Measurements from ENCODE around the gene PYCR2. TPM values are rescaled to one million over a fixed set of nuclear protein-coding genes. Genes with fewer than 3 reads are reported as not detected.
"Not testable (repeated sequence)": the region's sequence is repeated elsewhere in the genome, so short reads cannot be mapped to it uniquely, and the experiment has no call there.

PYCR2 gene
- total and polyA plus RNA-seq, 2 donors (not counting 1 experiment from before 2014, with no cell fraction given): 28.6 to 32.4 TPM

- Histone ChIP-seq H3K27me3 (ENCODE audit: control insufficient read depth, insufficient read depth, low read length) (no peaks in the 10 kb centered on the region), H3K4me3 (replicated peaks in 1 of 4; ENCODE audit: control extremely low read depth in 1 of 4, insufficient read depth in 1 of 4, low read depth in 3 of 4, low read length in 4 of 4) (no peak overlapping the region), H3K4me2 (ENCODE audit: extremely low read depth, insufficient read depth, low read length) (no peak overlapping the region), H3K4me1 (ENCODE audit: control insufficient read depth, extremely low read depth, insufficient read depth, low read length) (no peaks in the 10 kb centered on the region), H3K9me3 (ENCODE audit: control insufficient read depth, insufficient read depth, low read depth, low read length) (no peaks in the 10 kb centered on the region), H4K20me1 (ENCODE audit: control insufficient read depth, extremely low read depth, insufficient read depth, low read length) (no peaks in the 10 kb centered on the region), H3K79me2 (ENCODE audit: control insufficient read depth, insufficient read depth, low read length) (no peaks in the 10 kb centered on the region), H3K36me3 (ENCODE audit: control insufficient read depth, insufficient read depth, low read length) (no peaks in the 10 kb centered on the region), H3K9ac (ENCODE audit: insufficient read depth, low read length) (no peak overlapping the region), H3K27ac (ENCODE audit: insufficient read depth, low read length) (no peak overlapping the region), H2AFZ (ENCODE audit: low read length) (no peak overlapping the region)
- DNase-seq (ENCODE audit: low read depth in 2 of 2): no peak
- TF ChIP-seq EZH2 (IDR thresholded peaks at IDR 0.05; ENCODE audit: low read length, missing control alignments) (no peak), CTCF (conservative IDR thresholded peaks at IDR 0.05 in 1 of 2, IDR thresholded peaks at IDR 0.05 in 1 of 2; ENCODE audit: low read depth in 1 of 2, low read length in 2 of 2) (no peak)
Observed at GRCh38 chr1:225937048-225937968, 13.3 kb upstream of the PYCR2 start.

- Histone ChIP-seq H3K36me3 (ENCODE audit: control insufficient read depth, insufficient read depth, low read length) (no peaks in the 10 kb centered on the region), H3K4me3 (replicated peaks in 1 of 4; ENCODE audit: control extremely low read depth in 1 of 4, insufficient read depth in 1 of 4, low read depth in 3 of 4, low read length in 4 of 4) (no peak overlapping the region)
Observed at GRCh38 chr1:225936523-225936922, 12.5 kb upstream of the PYCR2 start.

GRCh38 chr1:225936086-225936485, 12.0 kb upstream of the PYCR2 start:
- not testable (repeated sequence) for H3K36me3 ChIP-seq (ENCODE audit: control insufficient read depth, insufficient read depth, low read length); H3K4me1 ChIP-seq (ENCODE audit: control insufficient read depth, extremely low read depth, insufficient read depth, low read length); H3K27me3 ChIP-seq (ENCODE audit: control insufficient read depth, insufficient read depth, low read length); H3K9ac ChIP-seq (ENCODE audit: insufficient read depth, low read length); H2AFZ ChIP-seq (ENCODE audit: low read length); DNase-seq (ENCODE audit: low read depth in 2 of 2); H3K27ac ChIP-seq (ENCODE audit: insufficient read depth, low read length); H3K79me2 ChIP-seq (ENCODE audit: control insufficient read depth, insufficient read depth, low read length); H3K4me3 ChIP-seq (replicated peaks in 1 of 4; ENCODE audit: control extremely low read depth in 1 of 4, insufficient read depth in 1 of 4, low read depth in 3 of 4, low read length in 4 of 4); H3K9me3 ChIP-seq (ENCODE audit: control insufficient read depth, insufficient read depth, low read depth, low read length); H4K20me1 ChIP-seq (ENCODE audit: control insufficient read depth, extremely low read depth, insufficient read depth, low read length); H3K4me2 ChIP-seq (ENCODE audit: extremely low read depth, insufficient read depth, low read length)

More at GRCh38 chr1:225936523-225936922, 12.5 kb upstream of the PYCR2 start:
- no peaks in the 10 kb centered on the region for H4K20me1 ChIP-seq (ENCODE audit: control insufficient read depth, extremely low read depth, insufficient read depth, low read length)
- H3K9me3 ChIP-seq (ENCODE audit: control insufficient read depth, insufficient read depth, low read depth, low read length): no peaks in the 10 kb centered on the region
- H3K27ac ChIP-seq (ENCODE audit: insufficient read depth, low read length): no peak overlapping the region
- DNase-seq (ENCODE audit: low read depth in 2 of 2): no peak
- no peaks in the 10 kb centered on the region for H3K79me2 ChIP-seq (ENCODE audit: control insufficient read depth, insufficient read depth, low read length)
- H3K4me1 ChIP-seq (ENCODE audit: control insufficient read depth, extremely low read depth, insufficient read depth, low read length): no peaks in the 10 kb centered on the region
- H2AFZ ChIP-seq (ENCODE audit: low read length): no peak overlapping the region
- H3K4me2 ChIP-seq (ENCODE audit: extremely low read depth, insufficient read depth, low read length): no peak overlapping the region
- TF ChIP-seq EZH2 (IDR thresholded peaks at IDR 0.05; ENCODE audit: low read length, missing control alignments) (no peak), CTCF (conservative IDR thresholded peaks at IDR 0.05 in 1 of 2, IDR thresholded peaks at IDR 0.05 in 1 of 2; ENCODE audit: low read depth in 1 of 2, low read length in 2 of 2) (no peak)
- no peak overlapping the region for H3K9ac ChIP-seq (ENCODE audit: insufficient read depth, low read length)
- H3K27me3 ChIP-seq (ENCODE audit: control insufficient read depth, insufficient read depth, low read length): no peaks in the 10 kb centered on the region

All from fibroblast of lung (primary cell).